Activated CD8-positive, alpha-beta T cell treated with anti-CD3 and anti-CD28 coated beads for 36 hours (primary cell): Measurements from ENCODE around the gene VDR. TPM values are rescaled to one million over a fixed set of nuclear protein-coding genes. Genes with fewer than 3 reads are reported as not detected.

Source experiments
- ATAC-seq: fragments of 200-7000 bp; cut with Tn5 transposase; one replicate; pipeline ENCODE4 v1.10.0; 2021; ENCODE audit warnings: mild to moderate bottlenecking, moderate library complexity
- CTCF ChIA-PET: fragments of 350-600 bp; sonication (Branson Sonifier 250); formaldehyde crosslinking; loops from one replicate; lab custom pipeline; 2021; ENCODE audit warnings: antibody characterized with exemption; lab: Charles Lee
- POLR2A ChIA-PET: fragments of 350-600 bp; sonication (Branson Sonifier 250); formaldehyde crosslinking; loops from one replicate; lab custom pipeline; 2021; ENCODE audit warnings: antibody characterized with exemption; lab: Charles Lee
- DNase-seq: peaks from one replicate; pipeline ENCODE4 v3.0.0-alpha.2; 2020
- H3K27ac Mint-ChIP-seq: one replicate; pipeline ENCODE4 v1.8.0; 2021; ENCODE audit warnings: mild to moderate bottlenecking, mixed read lengths
- H3K27me3 Mint-ChIP-seq: one replicate; pipeline ENCODE4 v1.8.0; 2021; ENCODE audit warnings: mixed read lengths
- H3K36me3 Mint-ChIP-seq: one replicate; pipeline ENCODE4 v1.8.0; 2021; ENCODE audit warnings: low read depth, mixed read lengths
- H3K4me1 Mint-ChIP-seq: one replicate; pipeline ENCODE4 v1.8.0; 2021; ENCODE audit warnings: low read depth, mixed read lengths
- H3K4me3 Mint-ChIP-seq: one replicate; pipeline ENCODE4 v1.8.0; 2021; ENCODE audit warnings: mild to moderate bottlenecking, moderate library complexity, mixed read lengths
- H3K9me3 Mint-ChIP-seq: one replicate; pipeline ENCODE4 v1.8.0; 2021; ENCODE audit warnings: mixed read lengths
- intact Hi-C: fragments of 100-400 bp; cut with micrococcal nuclease; formaldehyde crosslinking; loops from one replicate; pipeline ENCODE4 v1.10.0; 2022
- total RNA-seq, 2 experiments: library from RNA; stranded (reverse); gene quantifications; one replicate each; pipeline ENCODE4 v1.2.3, GENCODE V29; 2021
- TF ChIP-seq, protein P1 (sequence below): fragments of 200-600 bp; IDR thresholded peaks from one replicate; pipeline ENCODE4 v1.8.0; 2022; ENCODE audit warnings: antibody characterized with exemption, mild to moderate bottlenecking

The VDR gene
- total RNA-seq, 2 experiments from 2014 or later, result 84.6 to 86.4 TPM

DNA sequence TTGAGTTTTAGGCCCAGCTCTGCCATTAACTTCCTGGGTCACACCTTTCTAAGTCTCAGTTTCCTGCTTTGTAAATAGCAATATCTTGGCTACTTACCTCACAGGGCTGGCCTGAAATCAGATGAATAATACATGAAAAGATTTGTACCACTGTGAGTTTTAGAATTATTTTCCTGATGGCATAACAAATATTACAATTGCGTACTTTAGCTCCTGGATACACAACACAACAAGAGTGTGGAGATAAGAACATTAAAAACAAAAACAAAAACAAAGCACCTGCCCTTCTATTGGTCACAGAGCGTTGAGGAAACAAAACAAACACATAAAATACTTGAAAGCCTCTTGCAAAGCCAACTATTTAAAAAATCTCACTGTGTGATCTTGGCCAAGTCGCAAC lies 80.2 kb downstream of the VDR start:
- intact Hi-C loops, result no loop called here
- H3K36me3 Mint-ChIP-seq, result peaks cover 4% of the 10 kb centered on the region
- DNase-seq (no peak), ATAC-seq (no peak)
- peaks cover 85% of the 10 kb centered on the region for H3K4me1 Mint-ChIP-seq
- no peaks in the 10 kb centered on the region for H3K9me3 Mint-ChIP-seq
- CTCF ChIA-PET, result interaction anchor here (1.9 to 19.7 kb wide), 2 partner anchors 13 to 19 kb away, joined by 17 to 624 read pairs; no protein-coding TSS in a partner anchor
- no peak overlapping the region for H3K4me3 Mint-ChIP-seq
- no peaks in the 10 kb centered on the region for H3K27me3 Mint-ChIP-seq
- POLR2A ChIA-PET, result interaction anchor here (1.1 to 21.6 kb wide), 3 partner anchors 8 to 20 kb away, joined by 3 to 904 read pairs (median 4); partner anchors contain the start of gene HDAC7
- peak overlapping the region; percentile 92 for H3K27ac Mint-ChIP-seq
- TF ChIP-seq, protein P1, sequence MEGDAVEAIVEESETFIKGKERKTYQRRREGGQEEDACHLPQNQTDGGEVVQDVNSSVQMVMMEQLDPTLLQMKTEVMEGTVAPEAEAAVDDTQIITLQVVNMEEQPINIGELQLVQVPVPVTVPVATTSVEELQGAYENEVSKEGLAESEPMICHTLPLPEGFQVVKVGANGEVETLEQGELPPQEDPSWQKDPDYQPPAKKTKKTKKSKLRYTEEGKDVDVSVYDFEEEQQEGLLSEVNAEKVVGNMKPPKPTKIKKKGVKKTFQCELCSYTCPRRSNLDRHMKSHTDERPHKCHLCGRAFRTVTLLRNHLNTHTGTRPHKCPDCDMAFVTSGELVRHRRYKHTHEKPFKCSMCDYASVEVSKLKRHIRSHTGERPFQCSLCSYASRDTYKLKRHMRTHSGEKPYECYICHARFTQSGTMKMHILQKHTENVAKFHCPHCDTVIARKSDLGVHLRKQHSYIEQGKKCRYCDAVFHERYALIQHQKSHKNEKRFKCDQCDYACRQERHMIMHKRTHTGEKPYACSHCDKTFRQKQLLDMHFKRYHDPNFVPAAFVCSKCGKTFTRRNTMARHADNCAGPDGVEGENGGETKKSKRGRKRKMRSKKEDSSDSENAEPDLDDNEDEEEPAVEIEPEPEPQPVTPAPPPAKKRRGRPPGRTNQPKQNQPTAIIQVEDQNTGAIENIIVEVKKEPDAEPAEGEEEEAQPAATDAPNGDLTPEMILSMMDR, result no peak

DNA sequence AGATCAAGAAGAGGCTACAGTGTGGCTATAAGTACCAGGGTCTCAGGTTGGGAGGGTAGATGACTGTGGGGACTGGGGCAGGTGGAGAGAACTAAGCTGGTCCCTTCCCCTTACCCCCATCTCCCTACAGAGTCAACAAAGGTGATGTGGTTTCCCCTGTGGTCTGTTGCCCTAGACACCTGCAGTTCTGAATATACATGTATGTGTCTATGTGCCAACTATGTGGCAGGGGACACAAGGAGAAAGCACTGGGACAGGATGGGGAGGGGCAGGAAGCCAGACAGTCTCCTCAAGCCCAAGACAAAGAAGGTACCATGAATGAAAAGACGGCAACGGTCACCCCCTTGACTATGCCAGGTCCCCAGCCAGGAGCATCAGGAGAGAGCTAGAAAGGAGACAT lies 80.6 kb downstream of the VDR start:
- Mint-ChIP-seq H3K27ac (peak overlapping the region; percentile 92), H3K4me3 (no peak overlapping the region)
- TF ChIP-seq, protein P1, result no peak

DNA sequence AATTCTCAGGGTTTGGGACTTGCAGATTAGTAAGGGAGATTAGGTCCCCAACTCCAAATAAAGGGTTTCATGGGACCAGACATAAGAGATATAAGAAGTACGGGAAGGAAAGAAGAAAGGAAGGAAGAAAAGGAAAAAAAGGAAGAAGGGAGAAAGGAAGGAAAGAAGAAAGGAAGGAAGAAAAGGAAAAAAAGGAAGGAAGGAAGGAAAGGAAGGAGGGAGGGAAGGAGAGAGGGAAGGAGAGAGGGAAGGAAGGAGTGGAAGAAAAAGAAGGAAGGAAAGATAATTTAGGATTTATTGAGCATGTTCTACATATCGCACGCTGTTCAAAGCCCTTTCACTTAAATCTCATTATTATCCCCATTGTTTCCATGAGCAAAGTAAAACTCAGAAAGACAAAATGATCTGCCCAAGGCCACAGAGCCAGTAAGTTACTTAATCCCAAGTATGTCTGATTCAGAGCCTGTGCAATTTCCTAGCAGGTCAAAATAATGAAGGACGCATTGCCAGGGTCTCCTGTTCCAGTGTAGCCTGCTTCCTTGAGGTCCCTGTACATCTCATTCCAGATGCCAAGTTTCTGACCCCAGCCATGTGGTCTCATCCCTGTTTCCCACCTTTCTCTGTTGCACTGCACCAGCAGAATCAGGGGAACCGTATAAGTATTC lies 81.2 kb downstream of the VDR start:
- H3K4me3 Mint-ChIP-seq, result no peak overlapping the region

More for the DNA sequence above, 80.6 kb downstream of the VDR start:
- H3K27me3 Mint-ChIP-seq, result no peaks in the 10 kb centered on the region
- intact Hi-C loops, result no loop called here
- CTCF ChIA-PET, result interaction anchor here (1.9 to 19.7 kb wide), 2 partner anchors 14 to 19 kb away, joined by 17 to 624 read pairs; no protein-coding TSS in a partner anchor
- peaks cover 80% of the 10 kb centered on the region for H3K4me1 Mint-ChIP-seq
- ATAC-seq (peak; percentile 22), DNase-seq (peak; percentile 63)
- H3K9me3 Mint-ChIP-seq, result no peaks in the 10 kb centered on the region
- peaks cover 4% of the 10 kb centered on the region for H3K36me3 Mint-ChIP-seq
- POLR2A ChIA-PET, result interaction anchor here (1.1 to 21.6 kb wide), 3 partner anchors 9 to 20 kb away, joined by 3 to 904 read pairs (median 4); partner anchors contain the start of gene HDAC7

DNA sequence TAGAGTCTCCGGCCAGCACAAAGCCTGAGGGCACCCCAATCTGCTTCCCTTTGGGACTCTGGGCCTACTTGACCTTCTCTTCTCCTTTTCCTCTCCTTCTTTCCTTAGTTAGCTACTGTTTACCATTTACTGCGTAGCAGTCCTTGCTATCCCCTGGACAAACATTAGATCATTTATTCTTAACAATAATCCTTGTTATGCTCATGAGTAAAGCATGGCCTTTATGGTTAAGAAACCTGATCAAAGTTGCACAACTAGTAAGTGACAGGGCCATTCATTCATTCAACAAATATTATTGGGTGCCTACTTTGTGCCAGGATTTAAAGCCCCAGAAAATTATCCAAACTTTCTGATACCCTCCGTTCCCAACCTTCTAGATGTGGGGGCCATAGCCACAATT lies 81.9 kb downstream of the VDR start:
- intact Hi-C loops, result no loop called here
- no peak overlapping the region for H3K4me3 Mint-ChIP-seq
- no peak for ATAC-seq
- H3K4me1 Mint-ChIP-seq, result peaks cover 67% of the 10 kb centered on the region
- CTCF ChIA-PET, result interaction anchor here (1.1 to 7.3 kb wide), 6 partner anchors 10 to 79 kb away, joined by 3 to 240 read pairs (median 10); no protein-coding TSS in a partner anchor
- POLR2A ChIA-PET, result interaction anchor here (0.6 to 37.9 kb wide), 4 partner anchors 9 to 371 kb away, joined by 3 to 904 read pairs (median 45); no protein-coding TSS in a partner anchor
- H3K27ac Mint-ChIP-seq, result peak overlapping the region; percentile 92
- peaks cover 17% of the 10 kb centered on the region for H3K36me3 Mint-ChIP-seq
- no peaks in the 10 kb centered on the region for H3K27me3 Mint-ChIP-seq
- H3K9me3 Mint-ChIP-seq, result no peaks in the 10 kb centered on the region
- no peak for DNase-seq
- TF ChIP-seq, protein P1, result no peak

More for the DNA sequence above, 81.2 kb downstream of the VDR start:
- intact Hi-C loops, result no loop called here
- Mint-ChIP-seq H3K27ac (peak overlapping the region; percentile 92), H3K27me3 (no peaks in the 10 kb centered on the region), H3K9me3 (no peaks in the 10 kb centered on the region), H3K36me3 (peaks cover 10% of the 10 kb centered on the region), H3K4me1 (peaks cover 74% of the 10 kb centered on the region)
- ATAC-seq (no peak), DNase-seq (no peak)
- POLR2A ChIA-PET, result interaction anchor here (0.6 to 37.9 kb wide), 5 partner anchors 9 to 370 kb away, joined by 3 to 904 read pairs (median 81); partner anchors contain the start of gene HDAC7
- TF ChIP-seq, protein P1, result no peak
- CTCF ChIA-PET, result interaction anchor here (1.2 to 7.3 kb wide), 4 partner anchors 10 to 57 kb away, joined by 5 to 240 read pairs (median 16); no protein-coding TSS in a partner anchor
